IMR-90 (cell line): ENCODE data around the gene SIX5. TPM values are rescaled to one million over a fixed set of nuclear protein-coding genes. Genes with fewer than 3 reads are reported as not detected.

Source experiments
- ATAC-seq: fragments of 200-7000 bp; cut with Tn5 transposase; 2 replicates; pipeline ENCODE4 v1.9.1; 2020; ENCODE audit warnings: low read depth, mild to moderate bottlenecking, moderate library complexity
- BruUV-seq: library from RNA; stranded (reverse); fragments of 400-500 nt; replicated peaks from 2 replicates; lab custom pipeline; 2021; lab: Mats Ljungman, UMichigan
- CTCF ChIA-PET: fragments of 300-600 bp; formaldehyde crosslinking; extraction: SDS; loops from one replicate; lab custom pipeline; 2021; ENCODE audit warnings: antibody characterized with exemption; lab: Yijun Ruan, JAX
- POLR2A ChIA-PET: fragments of 300-600 bp; sonication (Branson Sonifier 250); formaldehyde crosslinking; loops from one replicate; lab custom pipeline; 2022; ENCODE audit warnings: antibody characterized with exemption; ENCODE audit not compliant: unreplicated experiment; lab: Charles Lee
- DNase-seq: peaks from one replicate; pipeline ENCODE4 v3.0.0; 2013
- H2AFZ ChIP-seq: replicated peaks from 2 replicates; pipeline ENCODE3; 2013; ENCODE audit warnings: low read length, mild to moderate bottlenecking; ENCODE audit not compliant: poor library complexity
- H2AK5ac ChIP-seq: 2 replicates; pipeline ENCODE4 v1.6.1; 2013; ENCODE audit warnings: low read depth, low read length, inconsistent platforms
- H2AK9ac ChIP-seq: replicated peaks from 2 replicates; pipeline ENCODE3; 2013; ENCODE audit warnings: mild to moderate bottlenecking, low read depth, low read length, moderate library complexity; ENCODE audit not compliant: poor library complexity
- H2BK120ac ChIP-seq: 2 replicates; pipeline ENCODE4 v1.6.1; 2013; ENCODE audit warnings: low read depth, low read length, inconsistent platforms
- H2BK15ac ChIP-seq: 3 replicates; pipeline ENCODE4 v1.6.1; 2013; ENCODE audit warnings: low read depth, low read length, inconsistent platforms
- H2BK20ac ChIP-seq: 2 replicates; pipeline ENCODE4 v1.6.1; 2013; ENCODE audit warnings: low read depth, mild to moderate bottlenecking, inconsistent platforms, low read length, moderate library complexity
- H2BK5ac ChIP-seq: 2 replicates; pipeline ENCODE4 v1.6.1; 2013; ENCODE audit warnings: mild to moderate bottlenecking, low read depth, low read length, inconsistent platforms; ENCODE audit not compliant: poor library complexity, severe bottlenecking
- H3K14ac ChIP-seq: replicated peaks from 2 replicates; pipeline ENCODE4 v1.6.1; 2013; ENCODE audit warnings: low read depth, low read length, inconsistent platforms
- H3K18ac ChIP-seq: 2 replicates; pipeline ENCODE4 v1.6.1; 2013; ENCODE audit warnings: low read depth, low read length, control low read depth
- H3K23ac ChIP-seq: 2 replicates; pipeline ENCODE4 v1.6.1; 2013; ENCODE audit warnings: low read depth, low read length, inconsistent platforms
- H3K27ac ChIP-seq: 2 replicates; pipeline ENCODE4 v1.5.1; 2013; ENCODE audit warnings: mild to moderate bottlenecking, control low read depth, low read length; ENCODE audit not compliant: insufficient read depth
- H3K27me3 ChIP-seq: 2 replicates; pipeline ENCODE4 v1.6.1; 2013; ENCODE audit warnings: low read length; ENCODE audit not compliant: control insufficient read depth, insufficient read depth
- H3K36me3 ChIP-seq: 2 replicates; pipeline ENCODE4 v1.6.1; 2013; ENCODE audit warnings: low read length, mixed read lengths; ENCODE audit not compliant: control insufficient read depth, insufficient read depth
- H3K4ac ChIP-seq: 2 replicates; pipeline ENCODE4 v1.6.1; 2013; ENCODE audit warnings: low read depth, low read length, inconsistent platforms
- H3K4me1 ChIP-seq: 2 replicates; pipeline ENCODE4 v1.6.1; 2013; ENCODE audit warnings: low read length, mixed read lengths; ENCODE audit not compliant: control insufficient read depth, insufficient read depth
- H3K4me2 ChIP-seq: 2 replicates; pipeline ENCODE4 v1.6.1; 2013; ENCODE audit warnings: low read depth, mild to moderate bottlenecking, control low read depth, low read length, moderate library complexity
- H3K4me3 ChIP-seq: 2 replicates; pipeline ENCODE4 v1.5.1; 2013; ENCODE audit warnings: low read depth, mild to moderate bottlenecking, control low read depth, low read length, moderate library complexity; ENCODE audit not compliant: insufficient read depth
- H3K56ac ChIP-seq: 2 replicates; pipeline ENCODE4 v1.6.1; 2013; ENCODE audit warnings: low read length, inconsistent platforms; ENCODE audit not compliant: insufficient read depth; ENCODE audit errors: extremely low read depth
- H3K79me1 ChIP-seq, 2 experiments: 2 replicates each; pipeline ENCODE4 v1.6.1; 2013; ENCODE audit warnings: low read length in 2 of 2, inconsistent platforms in 1 of 2, low read depth in 1 of 2
- H3K9ac ChIP-seq: 2 replicates; pipeline ENCODE4 v1.6.1; 2013; ENCODE audit warnings: low read depth, low read length, control low read depth
- H3K9me1 ChIP-seq: 2 replicates; pipeline ENCODE4 v1.6.1; 2013; ENCODE audit warnings: low read length, inconsistent platforms; ENCODE audit not compliant: insufficient read depth
- H3K9me3 ChIP-seq: 2 replicates; pipeline ENCODE4 v1.6.1; 2013; ENCODE audit warnings: low read length; ENCODE audit not compliant: control insufficient read depth, insufficient read depth
- H4K20me1 ChIP-seq: 2 replicates; pipeline ENCODE4 v1.6.1; 2013; ENCODE audit warnings: low read length, inconsistent platforms; ENCODE audit not compliant: insufficient read depth
- H4K5ac ChIP-seq: 2 replicates; pipeline ENCODE4 v1.6.1; 2013; ENCODE audit warnings: mild to moderate bottlenecking, low read depth, low read length, control low read depth
- H4K8ac ChIP-seq, 2 experiments: 2 replicates each; pipeline ENCODE4 v1.6.1; 2013; ENCODE audit warnings: low read depth in 2 of 2, low read length in 2 of 2, control low read depth in 1 of 2, inconsistent platforms in 1 of 2
- H4K91ac ChIP-seq: 2 replicates; pipeline ENCODE4 v1.6.1; 2013; ENCODE audit warnings: low read depth, low read length, inconsistent platforms; ENCODE audit not compliant: insufficient read depth
- CHD1 ChIP-seq: IDR thresholded peaks from 2 replicates; pipeline ENCODE4 v1.6.1; 2012; ENCODE audit warnings: low read depth, low read length, improper control_type of control experiment
- POLR2A ChIP-seq: IDR thresholded peaks from 2 replicates; pipeline ENCODE4 v1.6.1; 2012; ENCODE audit warnings: mild to moderate bottlenecking, low read depth, low read length
- RCOR1 ChIP-seq: IDR thresholded peaks from 2 replicates; pipeline ENCODE4 v1.6.1; 2012; ENCODE audit warnings: mild to moderate bottlenecking, low read length, improper control_type of control experiment; ENCODE audit not compliant: insufficient replicate concordance
- WGBS, 2 experiments: methylation state at CpG; one replicate each; pipeline versions ENCODE4 v1.1.5 to v1.1.7; 2013; ENCODE audit warnings: missing lambda C conversion rate in 2 of 2; ENCODE audit not compliant: insufficient read length in 1 of 2; ENCODE audit errors: extremely low coverage in 2 of 2; 5-methylcytosine and 5-hydroxymethylcytosine counted together
- dilution Hi-C: fragments of 300-500 bp; cut with HindIII; formaldehyde crosslinking; loops from one replicate; pipeline ENCODE4 v1.14.3; 2018; ENCODE audit warnings: low sequenced_read_pairs; ENCODE audit not compliant: unreplicated experiment
- in situ Hi-C: fragments of 300-500 bp; cut with MboI; formaldehyde crosslinking; loops from 3 replicates; pipeline ENCODE4 v1.14.3; 2019; ENCODE audit warnings: low sequenced_read_pairs, inconsistent platforms, mixed read lengths
- intact Hi-C: fragments of 100-400 bp; cut with micrococcal nuclease; formaldehyde crosslinking; loops from 2 replicates; pipeline ENCODE4 v1.10.0; 2022
- polyA plus RNA-seq, 3 experiments: library from polyadenylated mRNA; depleted of rRNA; stranded (reverse); fragments of >200 nt; gene quantifications; 2 replicates each; pipeline ENCODE4 v1.2.3, GENCODE V29; 2012; ENCODE audit warnings: low replicate concordance in 1 of 3
- total RNA-seq: library from RNA; depleted of rRNA; stranded (reverse); fragments of >200 nt; gene quantifications from 2 replicates; pipeline ENCODE4 v1.2.3, GENCODE V29; 2012

Gene SIX5
- total and polyA plus RNA-seq, 2 of the 4 experiments (the other 2 are of a cell fraction), result 0.90 to 15.5 TPM

GRCh38 chr19:45758921-45759320, 10.1 kb downstream of the SIX5 start:
- no peak overlapping the region for H2BK15ac ChIP-seq
- dilution Hi-C loops (no loop called here), in situ Hi-C loops (no loop called here), intact Hi-C loops (no loop called here)
- no peaks in the 10 kb centered on the region for H4K20me1 ChIP-seq
- no peaks in the 10 kb centered on the region for H3K9me1 ChIP-seq
- peaks cover 3% of the 10 kb centered on the region; the same call in 1 of the 2 replicates for H3K27me3 ChIP-seq
- CTCF ChIA-PET, result no interaction called here
- no peak overlapping the region for H4K91ac ChIP-seq
- WGBS, 2 experiments, result 70% methylated on average over 4 of the region's 9 CpGs; no CpG with 5 or more reads in 1 of the 2 experiments
- BruUV-seq, result no TSS peak
- no peak overlapping the region for H3K56ac ChIP-seq
- H3K23ac ChIP-seq, result no peak overlapping the region
- H3K4me2 ChIP-seq, result no peak overlapping the region
- no peak overlapping the region for H3K18ac ChIP-seq
- no peak for ATAC-seq
- no peak overlapping the region for H2AK5ac ChIP-seq
- DNase-seq, result no peak
- peaks cover 3% of the 10 kb centered on the region for H3K4me1 ChIP-seq
- TF ChIP-seq RCOR1 (no peak), CHD1 (no peak), POLR2A (no peak)
- H3K14ac ChIP-seq, result no peak overlapping the region
- no peak overlapping the region for H2BK20ac ChIP-seq
- H3K36me3 ChIP-seq, result no peaks in the 10 kb centered on the region
- H3K9ac ChIP-seq, result no peak overlapping the region
- POLR2A ChIA-PET, result interaction anchor here (0.6 kb wide), 1 partner anchor 10 kb away, joined by 3 read pairs; the partner anchor contains the start of gene SIX5
- no peaks in the 10 kb centered on the region for H3K79me1 ChIP-seq
- H3K27ac ChIP-seq, result no peak overlapping the region
- no peak overlapping the region for H2AFZ ChIP-seq
- H2AK9ac ChIP-seq, result no peak overlapping the region
- no peak overlapping the region for H4K8ac ChIP-seq
- H2BK5ac ChIP-seq, result no peak overlapping the region
- H3K9me3 ChIP-seq, result no peaks in the 10 kb centered on the region
- no peak overlapping the region for H2BK120ac ChIP-seq
- H3K4me3 ChIP-seq, result no peak overlapping the region
- H3K4ac ChIP-seq, result no peak overlapping the region
- H4K5ac ChIP-seq, result no peak overlapping the region
